KMS-11 (cell line): ENCODE measurements around the gene REXO4.

Experiments used
- H2AFZ ChIP-seq: fragments of 200-600 bp; sonication (generic); 2 replicates; pipeline ENCODE4 v1.6.1; 2016; ENCODE audit warnings: antibody characterized with exemption, mixed run types, low read depth
- H3K27ac ChIP-seq: fragments of 200-600 bp; sonication (generic); 2 replicates; pipeline ENCODE4 v1.6.1; 2016; ENCODE audit warnings: mild to moderate bottlenecking, mixed run types
- H3K27me3 ChIP-seq: fragments of 200-600 bp; sonication (generic); 2 replicates; pipeline ENCODE4 v1.6.1; 2017; ENCODE audit warnings: mild to moderate bottlenecking, low read depth, mixed run types, moderate library complexity; ENCODE audit not compliant: insufficient read depth
- H3K36me3 ChIP-seq: fragments of 200-600 bp; sonication (generic); 2 replicates; pipeline ENCODE4 v1.6.1; 2017; ENCODE audit warnings: mild to moderate bottlenecking, mixed run types; ENCODE audit not compliant: insufficient read depth
- H3K4me1 ChIP-seq: fragments of 200-600 bp; sonication (generic); 2 replicates; pipeline ENCODE4 v1.6.1; 2016; ENCODE audit warnings: mild to moderate bottlenecking, low read depth, mixed run types; ENCODE audit not compliant: poor library complexity, severe bottlenecking
- H3K4me2 ChIP-seq: fragments of 200-600 bp; sonication (generic); 2 replicates; pipeline ENCODE4 v1.7.0; 2016; ENCODE audit warnings: mild to moderate bottlenecking, mixed run types
- H3K4me3 ChIP-seq: fragments of 200-600 bp; sonication (generic); IDR thresholded peaks from 2 replicates; pipeline ENCODE4 v1.6.1; 2017; ENCODE audit warnings: low read depth, low read length, mixed read lengths; ENCODE audit not compliant: insufficient read depth
- H3K79me2 ChIP-seq: fragments of 200-600 bp; sonication (generic); 2 replicates; pipeline ENCODE4 v1.6.1; 2016; ENCODE audit warnings: low read depth, mixed run types; ENCODE audit not compliant: insufficient read depth
- H3K9ac ChIP-seq: fragments of 200-600 bp; sonication (generic); 2 replicates; pipeline ENCODE4 v1.6.1; 2016; ENCODE audit warnings: mild to moderate bottlenecking, mixed run types
- H4K20me1 ChIP-seq: fragments of 200-600 bp; sonication (generic); 2 replicates; pipeline ENCODE4 v1.6.1; 2016; ENCODE audit warnings: mild to moderate bottlenecking, mixed run types; ENCODE audit not compliant: insufficient read depth
- TF ChIP-seq, protein P1 (sequence below): fragments of 200-600 bp; sonication (generic); conservative IDR thresholded peaks from 2 replicates; pipeline ENCODE4 v1.6.1; 2017; ENCODE audit warnings: low read depth, mild to moderate bottlenecking, antibody characterized with exemption, low read length, moderate library complexity, mixed read lengths

REXO4 gene

DNA sequence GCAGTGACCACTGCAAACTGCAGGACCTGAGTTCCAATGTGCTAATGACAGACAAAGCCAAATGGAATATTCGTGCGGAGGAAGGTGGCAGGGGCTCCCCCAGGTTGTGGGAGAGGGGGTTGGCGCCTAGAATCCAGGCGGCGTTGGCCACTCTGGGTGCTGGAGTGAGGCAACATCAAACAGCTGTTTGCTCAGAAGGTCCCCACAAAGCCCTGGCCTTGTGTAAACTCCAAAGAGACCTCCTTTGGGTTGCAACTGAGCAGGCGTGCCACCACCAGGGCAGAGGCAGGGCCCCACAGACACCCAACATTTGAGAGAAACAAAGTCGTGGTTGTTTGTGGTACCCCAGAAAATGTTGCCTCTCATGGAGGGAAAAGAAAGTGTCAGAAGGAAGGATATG lies 27.1 kb downstream of the REXO4 start:
- no peaks in the 10 kb centered on the region for H3K36me3 ChIP-seq
- H3K4me1 ChIP-seq, result no peaks in the 10 kb centered on the region
- H3K27ac ChIP-seq, result no peak overlapping the region
- no peaks in the 10 kb centered on the region for H4K20me1 ChIP-seq
- peaks cover 55% of the 10 kb centered on the region for H3K27me3 ChIP-seq
- TF ChIP-seq, protein P1, sequence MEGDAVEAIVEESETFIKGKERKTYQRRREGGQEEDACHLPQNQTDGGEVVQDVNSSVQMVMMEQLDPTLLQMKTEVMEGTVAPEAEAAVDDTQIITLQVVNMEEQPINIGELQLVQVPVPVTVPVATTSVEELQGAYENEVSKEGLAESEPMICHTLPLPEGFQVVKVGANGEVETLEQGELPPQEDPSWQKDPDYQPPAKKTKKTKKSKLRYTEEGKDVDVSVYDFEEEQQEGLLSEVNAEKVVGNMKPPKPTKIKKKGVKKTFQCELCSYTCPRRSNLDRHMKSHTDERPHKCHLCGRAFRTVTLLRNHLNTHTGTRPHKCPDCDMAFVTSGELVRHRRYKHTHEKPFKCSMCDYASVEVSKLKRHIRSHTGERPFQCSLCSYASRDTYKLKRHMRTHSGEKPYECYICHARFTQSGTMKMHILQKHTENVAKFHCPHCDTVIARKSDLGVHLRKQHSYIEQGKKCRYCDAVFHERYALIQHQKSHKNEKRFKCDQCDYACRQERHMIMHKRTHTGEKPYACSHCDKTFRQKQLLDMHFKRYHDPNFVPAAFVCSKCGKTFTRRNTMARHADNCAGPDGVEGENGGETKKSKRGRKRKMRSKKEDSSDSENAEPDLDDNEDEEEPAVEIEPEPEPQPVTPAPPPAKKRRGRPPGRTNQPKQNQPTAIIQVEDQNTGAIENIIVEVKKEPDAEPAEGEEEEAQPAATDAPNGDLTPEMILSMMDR, result no peak
- no peak overlapping the region for H3K9ac ChIP-seq
- H3K79me2 ChIP-seq, result no peaks in the 10 kb centered on the region
- no peak overlapping the region for H2AFZ ChIP-seq
- no peak overlapping the region for H3K4me3 ChIP-seq
- no peak overlapping the region for H3K4me2 ChIP-seq

- Histone ChIP-seq H3K27ac (no peak overlapping the region), H3K9ac (no peak overlapping the region), H3K36me3 (no peaks in the 10 kb centered on the region), H3K79me2 (no peaks in the 10 kb centered on the region), H3K4me2 (no peak overlapping the region), H3K4me1 (no peaks in the 10 kb centered on the region), H3K27me3 (peaks cover 46% of the 10 kb centered on the region), H3K4me3 (no peak overlapping the region), H4K20me1 (no peaks in the 10 kb centered on the region), H2AFZ (no peak overlapping the region)
- TF ChIP-seq, protein P1, result no peak
Observed at GRCh38 chr9:133389562-133389961, 28.2 kb downstream of the REXO4 start.

- no peaks in the 10 kb centered on the region for H3K79me2 ChIP-seq
- H3K36me3 ChIP-seq, result no peaks in the 10 kb centered on the region
Observed at GRCh38 chr9:133389025-133389557, 28.7 kb downstream of the REXO4 start.

GRCh38 chr9:133387680-133388079 lies 30.1 kb downstream of the REXO4 start:
- no peak overlapping the region for H3K9ac ChIP-seq
- no peaks in the 10 kb centered on the region for H3K4me1 ChIP-seq
- H2AFZ ChIP-seq, result no peak overlapping the region
- H4K20me1 ChIP-seq, result no peaks in the 10 kb centered on the region
- TF ChIP-seq, protein P1, result no peak
- no peaks in the 10 kb centered on the region for H3K36me3 ChIP-seq
- H3K4me3 ChIP-seq, result no peak overlapping the region
- H3K79me2 ChIP-seq, result no peaks in the 10 kb centered on the region
- H3K27ac ChIP-seq, result no peak overlapping the region
- no peak overlapping the region for H3K4me2 ChIP-seq
- H3K27me3 ChIP-seq, result peaks cover 39% of the 10 kb centered on the region

More at GRCh38 chr9:133389025-133389557, 28.7 kb downstream of the REXO4 start:
- Histone ChIP-seq H3K4me2 (no peak overlapping the region), H3K9ac (no peak overlapping the region), H4K20me1 (no peaks in the 10 kb centered on the region), H3K4me3 (no peak overlapping the region), H2AFZ (no peak overlapping the region), H3K27ac (no peak overlapping the region), H3K4me1 (no peaks in the 10 kb centered on the region), H3K27me3 (peaks cover 43% of the 10 kb centered on the region)
- TF ChIP-seq, protein P1, result no peak
